Cardiac septum (tissue), 1 donor: Measurements from ENCODE around the gene MAP7D3. TPM values are rescaled to one million over a fixed set of nuclear protein-coding genes. Genes with fewer than 3 reads are reported as not detected.
"Not testable (repeated sequence)": the region's sequence is repeated elsewhere in the genome, so short reads cannot be mapped to it uniquely, and the experiment has no call there.

Experiments
- DNase-seq: peaks from one replicate; pipeline ENCODE4 v3.0.0-alpha.2; 2020; ENCODE audit warnings: low spot score
- intact Hi-C: fragments of 100-400 bp; cut with DNase I; formaldehyde crosslinking; loops from one replicate; pipeline ENCODE4 v1.14.0; 2022
- total RNA-seq: library from RNA; stranded (reverse); fragmentation: NEBNext Ultra II Directional; extraction: Animal tissue kit (Norgen Biotek cat#: 25700); gene quantifications from one replicate; pipeline ENCODE4 v1.2.1, GENCODE V29; 2021
- donor health status: DM: no; HTN: no; CAD: no.

MAP7D3 gene
- total RNA-seq, 1 donor from 2014 or later, result 15.6 TPM

GRCh38 chrX:136192839-136193414 lies 58.3 kb downstream of the MAP7D3 start:
- intact Hi-C loops, result no loop called here
- no peak for DNase-seq

DNA sequence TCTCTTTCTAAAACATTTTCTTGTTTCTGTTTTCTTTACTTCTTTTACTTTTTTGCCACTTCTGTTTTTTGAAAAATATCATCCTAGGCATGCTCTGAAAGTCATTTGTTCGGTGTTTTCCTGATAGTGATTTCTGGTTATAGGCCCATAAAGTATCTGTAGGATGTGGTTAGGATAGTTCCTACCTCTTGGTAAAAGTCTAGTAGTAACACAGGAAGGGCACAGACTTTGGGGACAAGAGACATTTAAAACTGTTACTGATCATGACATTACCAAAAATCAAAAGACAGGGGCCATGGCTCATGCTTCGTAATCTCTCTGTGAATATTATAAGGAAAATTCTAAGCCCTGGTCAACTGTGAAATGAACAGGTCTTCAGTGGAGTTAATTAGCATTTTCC lies 59.1 kb downstream of the MAP7D3 start:
- DNase-seq, result no peak
- intact Hi-C loops, result no loop called here

- no peak for DNase-seq
- intact Hi-C loops, result no loop called here
Measured at GRCh38 chrX:136191171-136191570, 60.0 kb downstream of the MAP7D3 start.

GRCh38 chrX:136190038-136190713 lies 61.0 kb downstream of the MAP7D3 start:
- intact Hi-C loops, result no loop called here
- DNase-seq, result no peak

GRCh38 chrX:136189222-136189621 lies 62.0 kb downstream of the MAP7D3 start:
- no peak for DNase-seq
- intact Hi-C loops, result no loop called here

DNA sequence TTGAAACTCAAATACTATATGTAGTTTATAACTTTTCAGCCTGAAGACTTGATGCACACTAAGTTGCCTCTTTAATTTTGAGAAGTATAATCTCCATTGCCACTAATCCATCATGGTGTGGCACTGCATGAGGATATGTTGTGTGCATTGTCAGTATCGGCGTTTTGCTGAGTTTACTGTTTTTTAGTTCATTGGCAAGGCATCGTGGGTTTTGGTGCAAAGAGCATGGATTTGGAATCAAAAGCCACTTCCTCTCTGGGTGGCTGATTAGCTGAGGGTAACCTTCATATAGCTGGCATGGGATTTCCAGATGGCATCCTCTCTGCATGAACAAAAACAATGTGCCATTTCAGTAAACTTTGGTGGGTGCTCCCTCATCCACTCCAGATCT lies 65.2 kb downstream of the MAP7D3 start:
- no peak for DNase-seq

GRCh38 chrX:136185401-136186022 lies 65.7 kb downstream of the MAP7D3 start:
- no peak for DNase-seq
- intact Hi-C loops, result no loop called here

More for the DNA sequence above, 65.2 kb downstream of the MAP7D3 start:
- intact Hi-C loops, result no loop called here

GRCh38 chrX:136183917-136184316 lies 67.3 kb downstream of the MAP7D3 start:
- intact Hi-C loops, result no loop called here
- no peak for DNase-seq

DNA sequence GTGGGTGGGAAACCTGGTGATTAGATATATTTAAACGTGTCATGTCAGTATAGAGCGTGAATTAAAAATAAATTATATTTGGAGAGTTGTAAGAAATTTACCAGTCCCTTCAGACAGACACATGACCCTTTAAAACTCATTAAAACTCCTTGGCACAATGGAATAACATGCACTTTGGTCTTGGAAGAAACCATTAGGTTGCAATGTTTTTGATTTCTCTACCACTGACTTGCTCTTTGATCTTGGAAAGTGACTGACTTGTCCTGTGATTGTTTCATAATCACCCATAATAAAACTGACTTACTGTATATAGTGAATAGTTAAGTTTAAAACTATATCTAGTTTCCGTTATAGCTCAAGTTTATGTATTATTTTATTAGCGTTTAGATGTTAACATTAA lies 68.0 kb downstream of the MAP7D3 start:
- intact Hi-C loops, result no loop called here
- DNase-seq, result no peak

DNA sequence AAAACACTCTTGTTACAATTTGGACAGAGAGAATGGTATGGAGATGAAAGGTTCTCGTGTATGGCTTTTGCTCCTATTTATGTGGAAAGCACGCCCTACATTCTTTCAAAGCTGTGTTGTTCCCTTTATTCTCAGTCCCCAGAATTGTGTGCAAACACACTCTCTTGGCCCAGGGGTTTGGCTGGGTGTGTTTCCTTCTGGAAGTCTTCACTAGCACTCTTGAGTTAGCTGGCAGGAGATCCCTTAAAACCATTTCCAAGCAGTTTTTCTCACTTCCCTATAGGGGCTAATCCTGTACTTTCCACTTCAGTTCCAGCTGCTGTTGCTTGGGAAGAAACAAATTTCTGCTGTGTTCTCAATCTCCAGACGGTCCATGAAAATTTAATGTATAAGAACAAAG lies 68.8 kb downstream of the MAP7D3 start:
- intact Hi-C loops, result no loop called here
- no peak for DNase-seq

GRCh38 chrX:136179133-136179532 lies 72.1 kb downstream of the MAP7D3 start:
- intact Hi-C loops, result no loop called here
- no peak for DNase-seq

DNA sequence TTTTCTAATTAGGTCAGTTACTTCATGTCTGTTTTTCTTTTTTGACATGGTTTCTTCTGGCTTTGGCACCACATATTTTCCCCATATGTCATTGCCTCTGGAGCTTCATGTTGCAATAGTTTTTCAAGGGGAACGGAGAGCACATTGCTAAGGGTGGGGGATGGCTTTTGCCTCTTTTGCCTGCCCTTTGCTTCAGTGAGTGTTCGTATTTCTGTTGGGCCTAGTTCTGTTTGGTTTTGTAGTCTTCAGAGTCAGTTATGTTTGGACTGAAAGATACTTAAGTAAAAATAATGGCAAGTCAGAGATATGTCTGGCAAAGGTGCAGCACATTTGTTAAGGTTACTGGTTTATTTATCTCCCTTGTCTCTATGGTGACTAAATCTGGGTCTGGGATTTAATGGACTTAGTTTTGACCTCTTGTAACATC lies 74.8 kb downstream of the MAP7D3 start:
- no peak for DNase-seq
- intact Hi-C loops, result no loop called here

DNA sequence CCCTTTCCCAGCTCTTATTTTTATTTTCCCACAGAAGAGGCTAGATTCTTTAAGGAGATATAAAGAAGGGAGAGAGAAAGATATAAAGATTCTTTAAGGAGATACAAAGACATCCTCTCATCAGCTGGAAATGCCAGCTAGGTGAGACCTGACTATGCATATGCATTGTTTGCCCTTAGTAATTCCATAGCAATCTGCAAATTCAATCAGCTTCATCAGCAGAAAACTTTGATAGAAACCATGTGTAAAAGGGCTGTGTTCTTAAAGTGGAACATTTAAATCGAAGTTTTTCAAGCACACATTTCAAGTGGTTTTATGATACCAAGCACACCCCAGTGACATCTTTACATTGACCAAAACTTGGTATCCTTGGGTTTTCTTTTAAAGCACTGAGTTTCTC lies 79.8 kb downstream of the MAP7D3 start:
- intact Hi-C loops, result loop anchor here (2.0 kb wide), 1 partner anchor 35 kb away; no protein-coding TSS in a partner anchor
- DNase-seq, result no peak

- no peak for DNase-seq
- intact Hi-C loops, result loop anchor here (2.0 kb wide), 1 partner anchor 37 kb away; no protein-coding TSS in a partner anchor
Measured at GRCh38 chrX:136170139-136170800, 80.9 kb downstream of the MAP7D3 start.

GRCh38 chrX:136168929-136169735 lies 82.1 kb downstream of the MAP7D3 start:
- DNase-seq, result no peak
- intact Hi-C loops, result loop anchor here (2.0 to 5.0 kb wide), 2 partner anchors 83 to 100 kb away; partner anchors contain the start of gene MAP7D3

GRCh38 chrX:136167989-136168388 lies 83.2 kb downstream of the MAP7D3 start:
- not testable (repeated sequence) for DNase-seq
- intact Hi-C loops, result loop anchor here (2.0 to 5.0 kb wide), 2 partner anchors 84 to 101 kb away; partner anchors contain the start of gene MAP7D3

DNA sequence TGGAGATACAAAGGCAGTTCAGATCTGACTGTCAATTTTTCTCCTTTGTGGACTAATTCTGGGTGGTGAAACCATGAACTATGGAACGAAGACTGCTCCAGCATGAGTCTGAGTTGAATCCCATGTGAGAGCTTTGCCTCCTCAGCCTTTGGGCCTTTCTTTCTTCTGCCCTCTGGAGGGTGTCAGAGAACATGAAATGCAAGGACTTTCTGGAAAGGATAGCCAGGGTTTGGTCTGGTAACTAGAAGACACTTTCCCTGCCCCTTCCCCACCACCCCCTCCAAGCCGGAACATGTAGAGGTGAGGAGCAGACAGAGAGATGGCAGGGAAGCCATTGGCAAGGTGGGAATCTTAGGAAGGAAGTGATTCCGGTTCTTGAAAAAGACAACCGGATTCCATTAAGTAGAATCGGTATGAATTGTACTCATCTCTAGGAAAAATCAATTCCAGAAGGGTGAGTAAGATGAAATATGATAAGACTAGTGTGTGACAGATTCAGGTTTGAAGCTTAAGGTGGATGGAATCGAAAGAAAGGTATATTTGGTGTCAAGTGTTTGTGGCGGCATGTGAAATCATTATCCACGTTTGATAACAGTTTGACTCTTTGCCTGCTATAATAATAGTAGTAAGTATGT lies 84.9 kb downstream of the MAP7D3 start:
- DNase-seq, result no peak
- intact Hi-C loops, result loop anchor here (5.0 kb wide), 1 partner anchor 86 kb away; the partner anchor contains the start of gene MAP7D3

DNA sequence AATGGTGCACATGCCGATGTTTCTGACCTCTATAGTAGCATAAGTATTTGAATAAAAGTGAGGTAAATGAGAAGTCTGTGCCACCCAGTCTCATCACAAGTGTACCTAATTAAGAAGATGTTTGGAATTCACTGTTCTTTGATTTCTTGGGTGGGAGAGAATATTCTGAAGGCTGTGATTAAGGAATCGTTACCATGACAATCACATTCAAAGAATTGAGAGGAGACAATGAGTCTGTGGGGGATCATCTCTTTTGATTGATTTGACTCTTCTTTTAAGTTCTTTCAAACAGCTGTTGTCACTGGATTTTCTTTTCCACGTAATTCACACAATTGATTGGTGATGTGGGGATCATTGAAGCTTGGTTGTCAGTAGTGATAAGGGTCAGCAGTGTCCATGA lies 85.8 kb downstream of the MAP7D3 start:
- intact Hi-C loops, result loop anchor here (5.0 kb wide), 1 partner anchor 87 kb away; the partner anchor contains the start of gene MAP7D3
- no peak for DNase-seq

- intact Hi-C loops, result loop anchor here (2.0 to 5.0 kb wide), 2 partner anchors 135 to 414 kb away; no protein-coding TSS in a partner anchor
Measured at GRCh38 chrX:136163689-136164088, 87.5 kb downstream of the MAP7D3 start.

More at GRCh38 chrX:136163689-136164088, 87.5 kb downstream of the MAP7D3 start:
- no peak for DNase-seq
